ENCODE measurements around the gene FBXO40. TPM values are rescaled to one million over a fixed set of nuclear protein-coding genes. Genes with fewer than 3 reads are reported as not detected.

Gene FBXO40
- total and polyA plus RNA-seq, 2 of the 8 experiments (the other 6 are each of a cell fraction or from before 2014, with no cell fraction given) = 0.03 TPM; not detected in 1

DNA sequence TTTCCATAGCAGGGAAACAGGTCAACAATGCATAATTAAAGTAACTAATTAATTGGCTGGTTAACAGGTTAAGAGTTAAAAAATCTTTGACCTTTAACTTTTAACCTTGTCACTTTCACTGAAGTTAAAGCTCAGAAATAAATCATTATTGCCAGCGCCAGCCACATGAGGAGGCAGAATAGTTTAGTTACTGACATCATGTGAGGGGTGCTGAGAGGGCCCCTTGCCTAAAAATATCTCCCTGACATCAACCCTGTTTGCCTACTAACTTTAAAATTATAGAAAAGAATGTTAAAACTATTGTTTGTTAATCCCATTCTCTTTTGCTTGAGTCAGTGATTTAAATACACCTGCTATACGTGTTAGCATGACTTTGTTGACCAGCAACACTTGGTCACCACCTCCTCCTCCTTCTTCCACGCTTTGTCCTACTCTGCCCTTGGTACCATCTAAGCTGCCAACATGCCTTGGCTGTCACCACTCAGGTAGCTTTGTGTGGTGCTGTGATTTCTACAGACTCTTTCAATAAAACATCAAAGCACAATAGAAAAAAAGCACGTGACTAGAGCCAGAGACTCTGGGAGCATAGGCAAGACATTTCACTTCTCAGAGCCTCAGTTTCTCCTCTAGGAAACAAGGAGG lies 2.7 kb downstream of the FBXO40 start:
- no peak for DNase-seq (ENCODE audit: low read depth in 1 of 2, low spot score in 2 of 2)
- H2AFZ ChIP-seq (ENCODE audit: low read length) = no peak overlapping the region
- H4K91ac ChIP-seq (replicated peaks; ENCODE audit: insufficient read length, low read length) = peak overlapping the region; percentile 12
- H2BK120ac ChIP-seq (replicated peaks; ENCODE audit: low read depth, low read length) = no peak overlapping the region
- H3K27ac ChIP-seq (ENCODE audit: low read depth, low read length) = no peak overlapping the region
- no peaks in the 10 kb centered on the region for H3K9me3 ChIP-seq (ENCODE audit: insufficient read depth in 2 of 2, low read depth in 1 of 2, low read length in 1 of 2)
- H4K20me1 ChIP-seq (replicated peaks in 1 of 2; ENCODE audit: control insufficient read depth in 1 of 2, insufficient read depth in 2 of 2, low read length in 2 of 2) = no peaks in the 10 kb centered on the region
- no peak for FAIRE-seq
- peak overlapping the region; percentile 35; the same call in 1 of the 2 replicates for H2BK5ac ChIP-seq (ENCODE audit: low read depth, low read length)
- H3K4me3 ChIP-seq (ENCODE audit: extremely low read depth in 1 of 4, insufficient read depth in 2 of 4, low read depth in 3 of 4, low read length in 4 of 4) = no peak overlapping the region
- H3K18ac ChIP-seq (ENCODE audit: extremely low read depth, low read length) = peak overlapping the region; percentile 62; the same call in 1 of the 2 replicates
- H3K36me3 ChIP-seq (ENCODE audit: control insufficient read depth in 2 of 4, insufficient read depth in 4 of 4, low read length in 3 of 4) = no peaks in the 10 kb centered on the region
- WGBS, 2 experiments (ENCODE audit: extremely low coverage in 1 of 2, insufficient coverage in 1 of 2, insufficient read length in 1 of 2, insufficient replicate concordance in 2 of 2, low coverage in 1 of 2, low lambda C conversion rate in 2 of 2, missing lambda C conversion rate in 1 of 2) = 92% methylated on average over 4 of the region's 4 CpGs; no CpG with 5 or more reads in 1 of the 2 experiments
- no peak overlapping the region for H3K23ac ChIP-seq (ENCODE audit: insufficient read length)
- peak overlapping the region; percentile 99; the same call in 1 of the 2 replicates for H2BK20ac ChIP-seq (ENCODE audit: low read length)
- no peak overlapping the region for H3K4ac ChIP-seq (replicated peaks; ENCODE audit: insufficient read length, low read depth, low read length)
- peaks cover 5 to 22% (median 11%) of the 10 kb centered on the region in 4 experiments; a peak in 6 of 7 replicates for H3K4me1 ChIP-seq (replicated peaks in 1 of 4; ENCODE audit: control insufficient read depth in 3 of 4, insufficient read depth in 4 of 4, low read length in 3 of 4)
- H3K14ac ChIP-seq (ENCODE audit: insufficient read length) = no peak overlapping the region
- no peak for TF ChIP-seq SIN3A (conservative IDR thresholded peaks at IDR 0.05 in 1 of 2, IDR thresholded peaks at IDR 0.05 in 1 of 2; ENCODE audit: low read depth in 1 of 2, low read length in 2 of 2)
- no peak for TF ChIP-seq GABPA (IDR thresholded peaks at IDR 0.05; ENCODE audit: borderline replicate concordance, insufficient read depth, low read length)
- TF ChIP-seq SP1 (IDR thresholded peaks at IDR 0.05; ENCODE audit: low read depth, low read length) = no peak
- no peak for TF ChIP-seq SIX5 (IDR thresholded peaks at IDR 0.05; ENCODE audit: low read depth, low read length)
- TF ChIP-seq POU5F1 (IDR thresholded peaks at IDR 0.05; ENCODE audit: low read depth, low read length) = no peak
- no peak for TF ChIP-seq YY1 (IDR thresholded peaks at IDR 0.05; ENCODE audit: low read depth, low read length)
- TF ChIP-seq CHD1 (IDR thresholded peaks at IDR 0.05; ENCODE audit: low read depth, low read length) = no peak
- TF ChIP-seq, protein P1, sequence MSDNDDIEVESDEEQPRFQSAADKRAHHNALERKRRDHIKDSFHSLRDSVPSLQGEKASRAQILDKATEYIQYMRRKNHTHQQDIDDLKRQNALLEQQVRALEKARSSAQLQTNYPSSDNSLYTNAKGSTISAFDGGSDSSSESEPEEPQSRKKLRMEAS (IDR thresholded peaks at IDR 0.05) = no peak
- no peak for TF ChIP-seq EP300 (IDR thresholded peaks at IDR 0.05; ENCODE audit: borderline replicate concordance in 1 of 2, low read depth in 2 of 2, low read length in 2 of 2)
- H2BK15ac ChIP-seq (ENCODE audit: low read length) = peak overlapping the region; percentile 98; the same call in 1 of the 2 replicates
- no peak overlapping the region for H4K8ac ChIP-seq (ENCODE audit: extremely low read depth, insufficient read depth, low read length)
- H3K27me3 ChIP-seq (replicated peaks in 1 of 4; ENCODE audit: control insufficient read depth in 3 of 4, extremely low read depth in 1 of 4, insufficient read depth in 3 of 4, low read length in 3 of 4) = no peaks in the 10 kb centered on the region
- H4K5ac ChIP-seq (ENCODE audit: insufficient read length, low read depth, low read length) = no peak overlapping the region
- CTCF ChIA-PET (ENCODE audit: partially characterized antibody) = interaction anchor here (1.1 to 2.3 kb wide), 3 partner anchors 9 to 49 kb away, joined by 3 to 10 read pairs (median 4); no protein-coding TSS in a partner anchor
- 0 out of 2 replicates have a peak overlapping the region, but pooled peaks have one; percentile 83 for H2AK5ac ChIP-seq (ENCODE audit: low read depth, low read length)
- H3K79me1 ChIP-seq (ENCODE audit: low read depth, low read length) = no peaks in the 10 kb centered on the region
- H3K4me2 ChIP-seq (ENCODE audit: insufficient read depth in 1 of 2, low read depth in 2 of 2, low read length in 2 of 2) = no peak overlapping the region
- peak overlapping the region; percentile 94; the same call in 1 of the 2 replicates for H2BK12ac ChIP-seq (ENCODE audit: low read depth, low read length)
- H3K56ac ChIP-seq (replicated peaks; ENCODE audit: insufficient read length, low read depth, low read length) = no peak overlapping the region
- H3K9ac ChIP-seq (replicated peaks in 1 of 4; ENCODE audit: extremely low read depth in 1 of 4, low read depth in 3 of 4, low read length in 3 of 4) = no peak overlapping the region
- POLR2A ChIA-PET (ENCODE audit: partially characterized antibody) = interaction anchor here (0.6 to 1.2 kb wide), 5 partner anchors 24 to 356 kb away, joined by 3 to 7 read pairs (median 3); no protein-coding TSS in a partner anchor
- H3K23me2 ChIP-seq (ENCODE audit: low read depth, low read length) = peaks cover 2% of the 10 kb centered on the region; the same call in 1 of the 2 replicates
- H3K79me2 ChIP-seq (ENCODE audit: control insufficient read depth in 1 of 2, insufficient read depth in 2 of 2, low read length in 2 of 2) = no peaks in the 10 kb centered on the region
